ENCODE results near the gene MBNL2. TPM values are rescaled to one million over a fixed set of nuclear protein-coding genes. Genes with fewer than 3 reads are reported as not detected.

MBNL2 gene
- total RNA-seq, 1 experiment from 2014 or later = 0.17 TPM

DNA sequence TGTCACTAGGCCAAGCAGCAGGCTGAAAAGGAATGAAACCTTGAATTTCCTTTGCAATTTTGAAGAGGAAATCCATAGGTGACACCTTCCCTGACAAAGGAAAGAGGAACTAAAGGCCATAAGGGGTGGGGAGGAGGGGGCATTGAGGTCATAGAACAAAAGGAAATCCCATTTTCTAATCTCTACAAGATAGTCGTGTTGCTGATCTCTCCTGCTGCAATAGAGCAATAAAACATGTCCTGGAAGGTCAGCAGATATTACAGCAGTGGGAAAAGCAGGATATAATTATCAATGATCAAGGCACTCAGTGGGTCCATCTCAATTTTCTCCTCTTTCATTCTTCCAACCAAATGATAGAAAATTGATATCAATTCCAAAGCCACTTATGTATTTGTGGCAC lies 191.6 kb downstream of the MBNL2 start:
- Histone ChIP-seq H3K14ac (ENCODE audit: insufficient read depth, low read length) (no peak overlapping the region), H2AFZ (ENCODE audit: low read length) (no peak overlapping the region), H4K8ac (replicated peaks; ENCODE audit: insufficient read length, low read depth, low read length) (no peak overlapping the region), H3K27me3 (ENCODE audit: insufficient read depth, low read length) (no peaks in the 10 kb centered on the region), H3K23me2 (ENCODE audit: insufficient read length, low read depth, low read length, poor library complexity, severe bottlenecking) (no peaks in the 10 kb centered on the region), H2BK5ac (ENCODE audit: insufficient read length, low read length) (no peak overlapping the region), H3T11ph (ENCODE audit: low read length) (no peak overlapping the region), H2AK5ac (ENCODE audit: insufficient read length, low read length) (no peak overlapping the region), H2BK120ac (ENCODE audit: low read depth, low read length, poor library complexity, severe bottlenecking) (no peak overlapping the region), H3K56ac (ENCODE audit: insufficient read length, low read depth, low read length) (no peak overlapping the region), H3K9ac (ENCODE audit: extremely low read depth, insufficient read length, low read length) (no peak overlapping the region), H3K23ac (ENCODE audit: insufficient read length, low read depth, low read length) (no peak overlapping the region), H3K4me1 (ENCODE audit: insufficient read depth, low read length) (0 out of 2 replicates have a peak, but pooled peaks cover 2% of the 10 kb centered on the region), H4K91ac (ENCODE audit: insufficient read length, low read depth, low read length) (no peak overlapping the region), H4K20me1 (ENCODE audit: control insufficient read depth, insufficient read depth, insufficient read length) (no peaks in the 10 kb centered on the region), H2BK20ac (ENCODE audit: low read depth, low read length, poor library complexity, severe bottlenecking) (no peak overlapping the region), H4K5ac (ENCODE audit: insufficient read length, low read depth, low read length) (no peak overlapping the region), H3K9me3 (ENCODE audit: control insufficient read depth, low read depth, low read length) (no peaks in the 10 kb centered on the region), H2BK15ac (ENCODE audit: low read depth, low read length) (no peak overlapping the region), H3K18ac (ENCODE audit: insufficient read length, low read depth, low read length) (no peak overlapping the region), H2BK12ac (ENCODE audit: insufficient read length, low read depth, low read length) (no peak overlapping the region), H3K27ac (ENCODE audit: insufficient read length, low read depth, low read length) (no peak overlapping the region), H3K4ac (ENCODE audit: low read depth, low read length) (no peak overlapping the region), H3K4me2 (ENCODE audit: insufficient read depth, insufficient read length, low read length) (no peak overlapping the region), H3K79me2 (ENCODE audit: insufficient read depth, low read length) (no peaks in the 10 kb centered on the region), H3K79me1 (ENCODE audit: insufficient read depth, low read depth, low read length, poor library complexity, severe bottlenecking) (no peaks in the 10 kb centered on the region)
- Mint-ChIP-seq H3K27ac (no peak overlapping the region), H3K4me1 (peaks cover 9 to 12% of the 10 kb centered on the region in 2 experiments; a peak in 3 of 4 replicates), H3K27me3 (ENCODE audit: low read depth) (0 out of 2 replicates have a peak, but pooled peaks cover 4% of the 10 kb centered on the region), H3K36me3 (ENCODE audit: insufficient read depth in 1 of 3, low read depth in 3 of 3) (no peaks in the 10 kb centered on the region), H3K4me3 (no peak overlapping the region), H3K9me3 (no peaks in the 10 kb centered on the region)
- no peak for DNase-seq
- no CpG with 5 or more reads among the region's 1 CpG for WGBS (ENCODE audit: extremely low coverage, insufficient read length, low lambda C conversion rate)
- TF ChIP-seq, protein P1, sequence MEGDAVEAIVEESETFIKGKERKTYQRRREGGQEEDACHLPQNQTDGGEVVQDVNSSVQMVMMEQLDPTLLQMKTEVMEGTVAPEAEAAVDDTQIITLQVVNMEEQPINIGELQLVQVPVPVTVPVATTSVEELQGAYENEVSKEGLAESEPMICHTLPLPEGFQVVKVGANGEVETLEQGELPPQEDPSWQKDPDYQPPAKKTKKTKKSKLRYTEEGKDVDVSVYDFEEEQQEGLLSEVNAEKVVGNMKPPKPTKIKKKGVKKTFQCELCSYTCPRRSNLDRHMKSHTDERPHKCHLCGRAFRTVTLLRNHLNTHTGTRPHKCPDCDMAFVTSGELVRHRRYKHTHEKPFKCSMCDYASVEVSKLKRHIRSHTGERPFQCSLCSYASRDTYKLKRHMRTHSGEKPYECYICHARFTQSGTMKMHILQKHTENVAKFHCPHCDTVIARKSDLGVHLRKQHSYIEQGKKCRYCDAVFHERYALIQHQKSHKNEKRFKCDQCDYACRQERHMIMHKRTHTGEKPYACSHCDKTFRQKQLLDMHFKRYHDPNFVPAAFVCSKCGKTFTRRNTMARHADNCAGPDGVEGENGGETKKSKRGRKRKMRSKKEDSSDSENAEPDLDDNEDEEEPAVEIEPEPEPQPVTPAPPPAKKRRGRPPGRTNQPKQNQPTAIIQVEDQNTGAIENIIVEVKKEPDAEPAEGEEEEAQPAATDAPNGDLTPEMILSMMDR (conservative IDR thresholded peaks at IDR 0.05) = no peak

All from H9 (cell line).